AG04450 (cell line): Measurements from ENCODE around the gene CD1E. TPM values are rescaled to one million over a fixed set of nuclear protein-coding genes. Genes with fewer than 3 reads are reported as not detected.

ENCODE experiments used
- CTCF ChIA-PET: fragments of 300-600, 350-600 bp; formaldehyde crosslinking; extraction: SDS; loops from one replicate; lab custom pipeline; 2022; ENCODE audit warnings: antibody characterized with exemption, inconsistent platforms; lab: Charles Lee
- POLR2A ChIA-PET: fragments of 350-600 bp; formaldehyde crosslinking; extraction: SDS; loops from one replicate; lab custom pipeline; 2021; ENCODE audit warnings: antibody characterized with exemption, inconsistent platforms; lab: Yijun Ruan, JAX
- DNase-seq: peaks from one replicate; pipeline ENCODE4 v3.0.0-alpha.2; 2011; ENCODE audit warnings: low read depth, low spot score
- H3K27ac ChIP-seq: one replicate; pipeline ENCODE4 v1.5.1; 2012; ENCODE audit warnings: low read depth, low read length, control low read depth
- H3K27me3 ChIP-seq: one replicate; pipeline ENCODE4 v1.6.0; 2012; ENCODE audit warnings: low read length; ENCODE audit not compliant: control insufficient read depth, insufficient read depth
- H3K4me3 ChIP-seq: 2 replicates; pipeline ENCODE4 v1.5.1; 2011; ENCODE audit warnings: mild to moderate bottlenecking, low read depth, low read length, control low read depth
- H3K9me3 ChIP-seq: 2 replicates; pipeline ENCODE4 v1.5.1; 2012; ENCODE audit warnings: low read length; ENCODE audit not compliant: control insufficient read depth, insufficient read depth
- polyA plus RNA-seq: library from polyadenylated mRNA; depleted of rRNA; stranded (reverse); fragments of >200 nt; gene quantifications from 2 replicates; pipeline ENCODE4 v1.2.3, GENCODE V29; 2011; rRNA removed
- TF ChIP-seq, protein P1 (sequence below): IDR thresholded peaks from 2 replicates; pipeline ENCODE4 v1.5.1; 2011; ENCODE audit warnings: low read depth, low read length, control low read depth, inconsistent platforms

Gene CD1E
- polyA plus RNA-seq, 1 experiment, result not detected

DNA sequence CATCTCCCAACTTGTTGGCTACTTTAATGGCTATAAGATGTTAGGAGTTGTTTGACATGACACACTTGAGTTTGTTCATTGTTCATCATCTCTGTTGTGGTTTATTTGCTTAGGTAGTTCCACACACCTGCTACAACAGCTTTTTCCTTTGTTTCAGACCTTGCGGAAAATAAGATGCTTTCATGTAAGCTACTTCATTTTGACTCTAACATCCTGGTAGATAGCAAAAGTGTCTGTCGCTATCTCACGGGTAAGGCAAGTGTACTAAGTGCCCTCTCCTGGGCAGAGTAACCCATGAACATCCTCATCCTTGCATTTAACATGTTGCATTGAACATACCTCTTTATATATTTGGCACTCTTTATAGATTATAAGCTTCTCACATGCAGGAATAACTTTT lies 47.2 kb downstream of the CD1E start:
- ChIA-PET CTCF (no interaction called here), POLR2A (no interaction called here)
- Histone ChIP-seq H3K4me3 (no peak overlapping the region), H3K27me3 (no peaks in the 10 kb centered on the region), H3K27ac (no peak overlapping the region), H3K9me3 (no peaks in the 10 kb centered on the region)
- no peak for DNase-seq
- TF ChIP-seq, protein P1, sequence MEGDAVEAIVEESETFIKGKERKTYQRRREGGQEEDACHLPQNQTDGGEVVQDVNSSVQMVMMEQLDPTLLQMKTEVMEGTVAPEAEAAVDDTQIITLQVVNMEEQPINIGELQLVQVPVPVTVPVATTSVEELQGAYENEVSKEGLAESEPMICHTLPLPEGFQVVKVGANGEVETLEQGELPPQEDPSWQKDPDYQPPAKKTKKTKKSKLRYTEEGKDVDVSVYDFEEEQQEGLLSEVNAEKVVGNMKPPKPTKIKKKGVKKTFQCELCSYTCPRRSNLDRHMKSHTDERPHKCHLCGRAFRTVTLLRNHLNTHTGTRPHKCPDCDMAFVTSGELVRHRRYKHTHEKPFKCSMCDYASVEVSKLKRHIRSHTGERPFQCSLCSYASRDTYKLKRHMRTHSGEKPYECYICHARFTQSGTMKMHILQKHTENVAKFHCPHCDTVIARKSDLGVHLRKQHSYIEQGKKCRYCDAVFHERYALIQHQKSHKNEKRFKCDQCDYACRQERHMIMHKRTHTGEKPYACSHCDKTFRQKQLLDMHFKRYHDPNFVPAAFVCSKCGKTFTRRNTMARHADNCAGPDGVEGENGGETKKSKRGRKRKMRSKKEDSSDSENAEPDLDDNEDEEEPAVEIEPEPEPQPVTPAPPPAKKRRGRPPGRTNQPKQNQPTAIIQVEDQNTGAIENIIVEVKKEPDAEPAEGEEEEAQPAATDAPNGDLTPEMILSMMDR, result no peak

DNA sequence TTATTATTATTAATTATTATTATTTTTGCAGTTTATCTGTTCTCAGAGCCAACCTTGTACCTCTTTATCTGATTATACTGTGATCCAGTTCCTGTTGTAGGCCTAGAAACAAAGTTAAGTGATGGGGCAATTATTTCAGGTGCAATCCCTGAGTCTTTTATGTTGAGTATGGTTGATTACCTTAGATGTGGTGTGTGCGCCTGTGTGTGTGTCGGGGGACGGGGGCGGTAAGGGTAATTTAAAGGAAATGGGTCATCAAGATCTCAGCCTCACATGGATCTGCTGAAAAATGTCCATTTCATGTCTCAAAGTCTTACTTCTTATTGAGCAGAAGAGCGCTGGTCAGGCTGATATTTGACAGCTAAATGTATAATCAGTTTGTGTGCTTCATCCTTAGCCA lies 53.4 kb downstream of the CD1E start:
- ChIA-PET CTCF (no interaction called here), POLR2A (no interaction called here)
- H3K27me3 ChIP-seq, result no peaks in the 10 kb centered on the region
- H3K27ac ChIP-seq, result no peak overlapping the region
- no peak for DNase-seq
- H3K4me3 ChIP-seq, result no peak overlapping the region
- no peaks in the 10 kb centered on the region for H3K9me3 ChIP-seq
- TF ChIP-seq, protein P1, result no peak

Other genes with a start within 250 kb of the CD1E start
- gene CD1D, start 173.0 kb upstream of the CD1E start, polyA plus RNA-seq, result not detected in 2 replicates
- not detected in 2 replicates for gene CD1A, start 99.5 kb upstream of the CD1E start, polyA plus RNA-seq
- not detected in 2 replicates for gene CD1C, start 64.0 kb upstream of the CD1E start, polyA plus RNA-seq
- gene CD1B, start 22.4 kb upstream of the CD1E start, polyA plus RNA-seq, result not detected in 2 replicates
- gene OR10T2, start 45.6 kb downstream of the CD1E start, polyA plus RNA-seq, result not detected in 2 replicates
- gene OR10K2, start 72.3 kb downstream of the CD1E start, polyA plus RNA-seq, result not detected in 2 replicates
- not detected in 2 replicates for gene OR10K1, start 107.9 kb downstream of the CD1E start, polyA plus RNA-seq
- gene OR10R2, start 118.3 kb downstream of the CD1E start, polyA plus RNA-seq, result not detected in 2 replicates
- gene OR6Y1, start 200.5 kb downstream of the CD1E start, polyA plus RNA-seq, result not detected in 2 replicates
- gene OR6P1, start 216.7 kb downstream of the CD1E start, polyA plus RNA-seq, result not detected in 2 replicates
- gene OR10X1, start 226.0 kb downstream of the CD1E start, polyA plus RNA-seq, result not detected in 2 replicates